Measurements from ENCODE around the gene ATRAID.

GRCh38 chr2:27186613-27187345, 25.1 kb upstream of the ATRAID start:
- TF ChIP-seq, protein P1, sequence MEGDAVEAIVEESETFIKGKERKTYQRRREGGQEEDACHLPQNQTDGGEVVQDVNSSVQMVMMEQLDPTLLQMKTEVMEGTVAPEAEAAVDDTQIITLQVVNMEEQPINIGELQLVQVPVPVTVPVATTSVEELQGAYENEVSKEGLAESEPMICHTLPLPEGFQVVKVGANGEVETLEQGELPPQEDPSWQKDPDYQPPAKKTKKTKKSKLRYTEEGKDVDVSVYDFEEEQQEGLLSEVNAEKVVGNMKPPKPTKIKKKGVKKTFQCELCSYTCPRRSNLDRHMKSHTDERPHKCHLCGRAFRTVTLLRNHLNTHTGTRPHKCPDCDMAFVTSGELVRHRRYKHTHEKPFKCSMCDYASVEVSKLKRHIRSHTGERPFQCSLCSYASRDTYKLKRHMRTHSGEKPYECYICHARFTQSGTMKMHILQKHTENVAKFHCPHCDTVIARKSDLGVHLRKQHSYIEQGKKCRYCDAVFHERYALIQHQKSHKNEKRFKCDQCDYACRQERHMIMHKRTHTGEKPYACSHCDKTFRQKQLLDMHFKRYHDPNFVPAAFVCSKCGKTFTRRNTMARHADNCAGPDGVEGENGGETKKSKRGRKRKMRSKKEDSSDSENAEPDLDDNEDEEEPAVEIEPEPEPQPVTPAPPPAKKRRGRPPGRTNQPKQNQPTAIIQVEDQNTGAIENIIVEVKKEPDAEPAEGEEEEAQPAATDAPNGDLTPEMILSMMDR (IDR thresholded peaks at IDR 0.05; ENCODE audit: insufficient read depth, low read length, poor library complexity, severe bottlenecking), result no peak
- no peak for TF ChIP-seq EZH2phosphoT487 (conservative IDR thresholded peaks at IDR 0.05; ENCODE audit: low read length)

Data from SU-DHL-6 (cell line).